H1 (cell line): ENCODE results near the gene GNB1L. TPM values are rescaled to one million over a fixed set of nuclear protein-coding genes. Genes with fewer than 3 reads are reported as not detected.

Experiments
- polyA plus RNA-seq, 7 experiments: library from polyadenylated mRNA; depleted of rRNA in 3 of 7; stranded (reverse) in 5 of 7; unstranded in 2 of 7; fragments of >200 nt in 5 of 7; fragments of 200-250 nt in 2 of 7; gene quantifications; 1 replicate in 5 of 7; 2 replicates in 1 of 7; 4 replicates in 1 of 7; pipeline versions ENCODE4 v1.2.1 to v1.2.3, GENCODE V29; 2011 to 2013; ENCODE audit warnings: missing spikeins in 2 of 7, mixed read lengths in 2 of 7
- total RNA-seq: library from RNA; stranded (reverse); fragmentation: NEBNext Ultra II Directional; extraction: Animal tissue kit (Norgen Biotek cat#: 25700); gene quantifications from 2 replicates; pipeline ENCODE4 v1.2.1, GENCODE V29; 2021
- TF ChIP-seq, protein P1 (sequence below): IDR thresholded peaks from 2 replicates; pipeline ENCODE4 v1.6.1; 2012; ENCODE audit warnings: inconsistent platforms

GNB1L gene
- total and polyA plus RNA-seq, 2 of the 8 experiments (the other 6 are each of a cell fraction or from before 2014, with no cell fraction given), result 14.0 to 15.6 TPM

DNA sequence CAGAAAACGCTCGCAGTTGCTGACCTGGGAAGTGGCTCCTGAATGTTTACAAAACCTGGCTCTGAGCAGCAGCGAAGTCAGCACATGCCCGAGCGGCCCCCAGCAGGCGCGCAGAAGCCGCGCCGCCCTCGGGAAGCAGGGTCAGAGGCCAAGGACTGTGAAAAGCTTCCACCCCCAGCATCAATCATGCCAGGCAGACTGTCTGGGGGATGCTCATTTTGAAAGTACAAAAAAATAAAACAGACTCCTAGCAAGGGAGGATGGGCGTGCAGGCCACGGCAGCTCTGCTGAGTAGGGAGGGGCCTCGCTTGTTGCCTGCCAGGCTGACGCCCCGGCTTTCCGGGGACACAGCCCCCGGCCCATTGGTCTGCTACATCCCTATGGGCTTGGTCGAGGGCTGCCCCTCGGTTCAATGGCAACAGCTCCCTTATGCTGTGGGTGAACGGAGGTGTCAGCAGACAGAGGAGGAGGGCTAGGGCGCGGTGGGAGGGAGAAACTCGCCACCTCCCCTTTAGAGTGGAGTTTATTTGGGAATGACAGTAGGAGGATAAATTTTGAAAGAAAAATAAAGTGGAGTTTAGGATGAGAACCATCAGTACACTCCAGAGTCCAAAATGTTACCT lies 37.7 kb upstream of the GNB1L start (continued):
- TF ChIP-seq, protein P1, sequence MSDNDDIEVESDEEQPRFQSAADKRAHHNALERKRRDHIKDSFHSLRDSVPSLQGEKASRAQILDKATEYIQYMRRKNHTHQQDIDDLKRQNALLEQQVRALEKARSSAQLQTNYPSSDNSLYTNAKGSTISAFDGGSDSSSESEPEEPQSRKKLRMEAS, result peak; percentile 59; the same call in 1 of the 2 replicates
